Vagina (tissue), 2 donors: ENCODE results near the gene TASOR2.

Source experiments
- POLR2A ChIP-seq, 2 donors: fragments of 450-650 bp; IDR thresholded peaks; one replicate each; pipeline ENCODE4 v1.6.1; 2017; ENCODE audit warnings: antibody characterized with exemption in 2 of 2, mild to moderate bottlenecking in 2 of 2, moderate library complexity in 2 of 2
- TF ChIP-seq, protein P1 (sequence below), 3 experiments: fragments of 450-650 bp in 2 of 3; fragments of 200-600 bp in 1 of 3; sonication (generic) in 1 of 3; IDR thresholded peaks; one replicate each; pipeline ENCODE4 v1.5.1; 2017 to 2019; ENCODE audit warnings: antibody characterized with exemption in 3 of 3, mild to moderate bottlenecking in 2 of 3, moderate library complexity in 2 of 3

DNA sequence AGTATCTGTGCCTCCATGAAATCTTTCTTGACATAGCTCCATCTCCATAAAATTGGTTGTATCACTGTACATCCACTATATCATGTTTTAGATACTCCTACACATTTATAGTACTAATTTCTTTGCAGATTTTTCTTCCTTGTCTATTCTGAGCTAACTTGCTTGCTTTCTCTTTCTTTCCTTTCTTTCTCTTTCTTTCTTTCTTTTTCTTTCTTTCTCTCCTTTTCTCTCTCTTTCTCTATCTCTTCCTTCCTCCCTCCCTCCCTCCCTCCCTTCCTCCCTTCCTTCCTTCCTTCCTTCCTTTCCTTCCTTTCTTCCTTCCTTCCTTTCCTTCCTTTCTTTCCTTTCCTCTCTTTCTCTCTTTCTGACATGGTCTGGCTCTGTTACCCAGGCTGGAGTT is 23.7 kb downstream of the TASOR2 start:
- TF ChIP-seq, protein P1, sequence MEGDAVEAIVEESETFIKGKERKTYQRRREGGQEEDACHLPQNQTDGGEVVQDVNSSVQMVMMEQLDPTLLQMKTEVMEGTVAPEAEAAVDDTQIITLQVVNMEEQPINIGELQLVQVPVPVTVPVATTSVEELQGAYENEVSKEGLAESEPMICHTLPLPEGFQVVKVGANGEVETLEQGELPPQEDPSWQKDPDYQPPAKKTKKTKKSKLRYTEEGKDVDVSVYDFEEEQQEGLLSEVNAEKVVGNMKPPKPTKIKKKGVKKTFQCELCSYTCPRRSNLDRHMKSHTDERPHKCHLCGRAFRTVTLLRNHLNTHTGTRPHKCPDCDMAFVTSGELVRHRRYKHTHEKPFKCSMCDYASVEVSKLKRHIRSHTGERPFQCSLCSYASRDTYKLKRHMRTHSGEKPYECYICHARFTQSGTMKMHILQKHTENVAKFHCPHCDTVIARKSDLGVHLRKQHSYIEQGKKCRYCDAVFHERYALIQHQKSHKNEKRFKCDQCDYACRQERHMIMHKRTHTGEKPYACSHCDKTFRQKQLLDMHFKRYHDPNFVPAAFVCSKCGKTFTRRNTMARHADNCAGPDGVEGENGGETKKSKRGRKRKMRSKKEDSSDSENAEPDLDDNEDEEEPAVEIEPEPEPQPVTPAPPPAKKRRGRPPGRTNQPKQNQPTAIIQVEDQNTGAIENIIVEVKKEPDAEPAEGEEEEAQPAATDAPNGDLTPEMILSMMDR (IDR thresholded peaks at IDR 0.05): no peak
- TF ChIP-seq POLR2A (IDR thresholded peaks at IDR 0.05): no peak
